ENCODE data around the gene B4GAT1.

DNA sequence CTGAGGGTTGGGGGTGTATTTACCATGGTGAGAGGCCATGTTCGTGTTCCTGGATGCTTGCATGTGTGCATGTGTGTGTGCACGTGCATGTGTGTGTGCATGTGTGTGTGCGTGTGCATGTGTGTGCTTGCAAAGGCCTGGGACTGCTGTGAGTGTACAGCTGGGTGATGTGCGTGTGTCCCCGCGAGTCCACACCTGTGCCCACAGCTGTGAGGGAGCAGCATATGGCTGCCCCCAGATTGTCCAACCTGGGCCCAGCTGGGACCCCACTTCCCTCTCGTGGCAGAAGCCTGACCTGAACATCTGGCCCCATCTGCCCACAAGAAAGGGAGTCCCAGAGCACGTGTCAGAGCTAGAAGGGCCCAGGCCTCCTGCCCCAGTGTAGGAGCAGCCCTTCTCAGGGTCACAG is 22.2 kb downstream of the B4GAT1 start:
- TF ChIP-seq, protein P1, sequence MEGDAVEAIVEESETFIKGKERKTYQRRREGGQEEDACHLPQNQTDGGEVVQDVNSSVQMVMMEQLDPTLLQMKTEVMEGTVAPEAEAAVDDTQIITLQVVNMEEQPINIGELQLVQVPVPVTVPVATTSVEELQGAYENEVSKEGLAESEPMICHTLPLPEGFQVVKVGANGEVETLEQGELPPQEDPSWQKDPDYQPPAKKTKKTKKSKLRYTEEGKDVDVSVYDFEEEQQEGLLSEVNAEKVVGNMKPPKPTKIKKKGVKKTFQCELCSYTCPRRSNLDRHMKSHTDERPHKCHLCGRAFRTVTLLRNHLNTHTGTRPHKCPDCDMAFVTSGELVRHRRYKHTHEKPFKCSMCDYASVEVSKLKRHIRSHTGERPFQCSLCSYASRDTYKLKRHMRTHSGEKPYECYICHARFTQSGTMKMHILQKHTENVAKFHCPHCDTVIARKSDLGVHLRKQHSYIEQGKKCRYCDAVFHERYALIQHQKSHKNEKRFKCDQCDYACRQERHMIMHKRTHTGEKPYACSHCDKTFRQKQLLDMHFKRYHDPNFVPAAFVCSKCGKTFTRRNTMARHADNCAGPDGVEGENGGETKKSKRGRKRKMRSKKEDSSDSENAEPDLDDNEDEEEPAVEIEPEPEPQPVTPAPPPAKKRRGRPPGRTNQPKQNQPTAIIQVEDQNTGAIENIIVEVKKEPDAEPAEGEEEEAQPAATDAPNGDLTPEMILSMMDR (IDR thresholded peaks at IDR 0.05; ENCODE audit: low read length) = no peak
- TF ChIP-seq EZH2 (IDR thresholded peaks at IDR 0.05; ENCODE audit: borderline replicate concordance, low read length) = no peak
